HG03039 (cell line): ENCODE results near the gene CFAP97.
"Not testable (repeated sequence)": the region's sequence is repeated elsewhere in the genome, so short reads cannot be mapped to it uniquely, and the experiment has no call there.

Experiments
- ATAC-seq: cut with Tn5 transposase; IDR thresholded peaks from one replicate; pipeline ENCODE4 v1.9.1; 2021; ENCODE audit warnings: mild to moderate bottlenecking, moderate library complexity; ENCODE audit not compliant: unreplicated experiment

The CFAP97 gene

GRCh38 chr4:185203486-185204237 is at the start of gene CFAP97:
Gene CFAP97, minus strand, starts transcription at chr4:185204000. Its CDS starts 12,804 bp downstream, at chr4:185191196.
- ATAC-seq, result peak; percentile 74

DNA sequence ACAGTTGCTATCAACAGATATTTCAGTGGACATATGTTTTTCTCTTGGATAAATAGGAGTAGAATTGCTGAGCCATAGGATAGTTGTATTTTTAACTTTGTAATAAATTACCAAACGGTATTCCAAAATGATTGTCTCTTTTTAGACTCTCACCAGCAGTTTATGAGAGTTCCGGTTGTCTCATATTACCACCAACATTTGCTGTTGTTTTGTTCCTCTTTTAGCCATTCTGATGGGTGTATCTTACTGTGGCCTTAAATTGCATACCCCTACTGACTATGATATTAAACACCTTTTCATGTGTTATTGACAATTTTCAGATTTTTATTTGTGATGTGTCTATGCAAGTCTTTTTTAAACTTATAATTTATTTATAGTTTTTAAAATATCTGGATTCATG is 45.3 kb upstream of the CFAP97 start:
- no peak for ATAC-seq

- no peak for ATAC-seq
Observed at GRCh38 chr4:185248393-185249039, 44.7 kb upstream of the CFAP97 start.

- no peak for ATAC-seq
Observed at GRCh38 chr4:185247151-185247550, 43.4 kb upstream of the CFAP97 start.

DNA sequence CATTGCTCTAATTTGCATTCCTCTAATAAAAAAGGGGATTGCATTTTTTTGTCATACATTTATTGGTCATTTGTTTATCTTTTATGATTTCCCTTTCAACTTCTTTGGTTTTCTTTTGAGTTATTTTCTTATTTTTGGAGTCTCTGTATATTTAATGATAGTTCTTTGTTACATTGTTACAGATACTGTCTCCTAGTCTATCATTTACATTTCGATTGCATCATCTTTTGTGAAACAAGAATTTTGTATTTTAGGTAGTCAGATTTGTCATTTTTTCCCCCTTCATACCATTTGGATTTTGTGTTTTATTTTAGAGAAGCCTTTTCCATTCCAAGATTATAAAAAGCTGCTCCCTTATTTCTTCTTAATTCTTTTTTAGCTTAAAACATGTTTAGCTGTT is 42.7 kb upstream of the CFAP97 start:
- no peak for ATAC-seq

- ATAC-seq, result no peak
Observed at GRCh38 chr4:185244763-185245162, 41.0 kb upstream of the CFAP97 start.

DNA sequence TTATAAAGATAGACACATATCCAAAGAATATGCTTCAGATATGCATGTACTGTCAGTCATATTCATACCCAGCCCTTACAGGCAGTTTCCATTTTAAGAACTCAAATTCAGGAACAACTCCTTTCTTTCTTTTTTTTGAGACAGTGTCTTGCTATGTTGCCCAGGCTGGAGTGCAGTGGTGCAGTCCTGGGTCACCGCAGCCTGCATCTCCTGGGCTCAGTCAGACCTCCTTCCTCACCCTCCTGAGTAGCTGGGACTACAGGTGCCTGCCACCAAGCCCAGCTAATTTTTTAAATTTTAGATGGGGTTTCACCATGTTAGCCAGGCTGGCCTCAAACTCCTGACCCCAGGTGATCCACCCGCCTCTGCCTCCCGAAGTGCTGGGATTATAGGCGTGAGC is 40.1 kb upstream of the CFAP97 start:
- ATAC-seq, result no peak

GRCh38 chr4:185242749-185243533 is 39.1 kb upstream of the CFAP97 start:
- ATAC-seq, result no peak

- not testable (repeated sequence) for ATAC-seq
Observed at GRCh38 chr4:185240486-185240885, 36.7 kb upstream of the CFAP97 start.

- no peak for ATAC-seq
Observed at GRCh38 chr4:185238750-185239149, 35.0 kb upstream of the CFAP97 start.

- ATAC-seq, result no peak
Observed at GRCh38 chr4:185238215-185238681, 34.4 kb upstream of the CFAP97 start.

DNA sequence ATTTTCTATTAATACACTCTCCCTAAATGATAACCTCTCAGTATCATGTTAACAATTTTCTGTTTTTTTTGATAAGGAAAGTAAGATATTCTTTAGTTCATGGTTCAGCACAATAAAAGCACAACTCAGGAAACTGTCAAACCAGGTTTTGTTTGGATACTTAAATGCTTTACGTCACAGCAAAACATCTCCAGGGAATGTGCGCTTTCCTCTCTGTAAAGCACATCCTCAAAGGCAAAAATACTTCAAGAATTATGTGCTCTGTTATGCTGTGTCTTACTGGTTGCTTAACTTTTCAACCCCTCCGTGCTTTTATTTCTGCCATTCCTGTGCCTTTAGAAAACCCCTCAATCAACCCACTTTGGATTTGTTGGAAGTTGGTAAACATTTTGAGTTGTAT is 33.4 kb upstream of the CFAP97 start:
- no peak for ATAC-seq

- ATAC-seq, result no peak
Observed at GRCh38 chr4:185235843-185236503, 32.2 kb upstream of the CFAP97 start.

- ATAC-seq, result no peak
Observed at GRCh38 chr4:185235119-185235842, 31.5 kb upstream of the CFAP97 start.

GRCh38 chr4:185232370-185232769 is 28.6 kb upstream of the CFAP97 start:
- ATAC-seq, result no peak

DNA sequence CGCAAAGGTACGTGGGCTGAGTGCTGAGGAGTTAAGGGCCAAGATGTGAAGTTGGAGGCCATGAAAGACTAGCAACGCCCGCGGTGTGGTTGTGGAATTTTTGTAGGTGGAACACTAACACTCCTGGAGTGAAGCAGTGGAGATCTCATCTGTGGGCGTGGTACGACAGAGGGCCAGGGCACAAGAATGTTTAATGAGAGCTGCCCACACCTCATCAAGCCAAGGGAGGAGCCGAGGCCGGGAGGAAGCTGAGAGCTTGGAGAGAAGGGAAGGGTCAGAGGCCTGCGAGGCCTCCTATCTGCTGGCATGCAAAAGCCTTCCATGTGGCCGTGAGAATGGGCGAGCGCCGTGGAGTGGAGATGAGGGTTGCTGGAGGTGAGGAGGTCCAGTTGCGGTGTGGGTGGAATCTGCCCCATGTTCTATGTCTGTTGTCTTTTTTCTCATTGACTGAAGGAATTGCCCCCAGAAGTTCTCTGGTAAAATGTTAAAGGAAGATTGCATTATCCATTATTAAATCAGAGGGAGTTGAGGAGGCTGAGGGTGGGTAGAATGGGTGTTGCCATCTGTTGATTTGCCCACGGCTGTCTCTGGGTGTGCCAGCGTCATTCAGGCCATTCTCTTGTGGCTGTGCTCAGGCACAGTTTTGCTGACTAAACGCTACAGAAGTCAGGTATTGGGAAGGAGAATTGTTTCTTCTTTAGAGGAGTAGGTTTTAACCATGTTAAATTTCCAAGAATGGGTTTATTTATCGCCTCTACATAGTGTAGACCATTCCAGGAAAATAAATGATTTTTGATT is 25.4 kb upstream of the CFAP97 start:
- no peak for ATAC-seq

- ATAC-seq, result no peak
Observed at GRCh38 chr4:185227713-185228278, 24.0 kb upstream of the CFAP97 start.

DNA sequence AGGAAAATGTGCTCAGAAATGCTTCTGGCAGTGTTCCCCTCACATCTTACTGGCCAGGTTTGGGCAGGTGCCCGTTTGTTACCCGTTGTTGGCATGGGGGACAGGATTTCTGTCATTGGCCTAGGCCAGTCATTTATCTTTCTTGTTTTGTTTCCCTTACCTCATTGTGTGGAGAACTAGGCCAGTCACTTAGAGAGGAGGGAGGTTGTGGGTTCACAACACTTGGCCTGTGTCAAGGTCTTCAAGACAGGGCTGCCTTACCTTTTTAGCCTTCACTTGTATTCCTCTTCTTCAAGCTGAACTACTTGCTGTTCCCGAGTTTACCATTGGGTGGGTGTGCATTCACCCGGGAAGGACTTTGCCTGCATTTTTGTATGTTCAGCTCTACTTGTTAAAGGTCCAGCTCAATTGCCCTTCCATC is 23.3 kb upstream of the CFAP97 start:
- no peak for ATAC-seq

DNA sequence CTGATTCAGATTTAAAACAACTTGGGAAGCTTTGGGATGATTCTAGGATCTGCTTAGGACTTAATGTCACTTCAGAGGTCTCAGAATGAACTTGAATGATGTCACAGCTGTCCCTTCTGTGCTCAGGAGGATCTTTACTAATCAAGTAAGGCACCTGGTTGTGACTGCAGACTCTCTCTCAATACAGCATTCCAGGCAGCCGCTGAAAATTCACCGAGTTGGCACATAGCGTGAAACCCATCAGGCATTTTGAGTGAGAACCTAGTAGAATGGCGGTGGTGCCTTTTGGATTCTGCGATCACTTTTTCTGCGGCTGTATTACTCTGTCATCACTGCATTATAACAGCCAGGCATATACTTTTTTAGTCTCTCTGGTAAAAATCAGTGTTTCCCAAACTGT is 22.1 kb upstream of the CFAP97 start:
- ATAC-seq, result no peak
